ENCODE results near the gene IP6K3. TPM values are rescaled to one million over a fixed set of nuclear protein-coding genes. Genes with fewer than 3 reads are reported as not detected.
A peak's percentile ranks its signal among the peaks of the same experiment; 100 is the strongest.

Gene IP6K3
- total RNA-seq, 4 donors from 2014 or later, result 0.19 to 2.2 (median 0.45) TPM

DNA sequence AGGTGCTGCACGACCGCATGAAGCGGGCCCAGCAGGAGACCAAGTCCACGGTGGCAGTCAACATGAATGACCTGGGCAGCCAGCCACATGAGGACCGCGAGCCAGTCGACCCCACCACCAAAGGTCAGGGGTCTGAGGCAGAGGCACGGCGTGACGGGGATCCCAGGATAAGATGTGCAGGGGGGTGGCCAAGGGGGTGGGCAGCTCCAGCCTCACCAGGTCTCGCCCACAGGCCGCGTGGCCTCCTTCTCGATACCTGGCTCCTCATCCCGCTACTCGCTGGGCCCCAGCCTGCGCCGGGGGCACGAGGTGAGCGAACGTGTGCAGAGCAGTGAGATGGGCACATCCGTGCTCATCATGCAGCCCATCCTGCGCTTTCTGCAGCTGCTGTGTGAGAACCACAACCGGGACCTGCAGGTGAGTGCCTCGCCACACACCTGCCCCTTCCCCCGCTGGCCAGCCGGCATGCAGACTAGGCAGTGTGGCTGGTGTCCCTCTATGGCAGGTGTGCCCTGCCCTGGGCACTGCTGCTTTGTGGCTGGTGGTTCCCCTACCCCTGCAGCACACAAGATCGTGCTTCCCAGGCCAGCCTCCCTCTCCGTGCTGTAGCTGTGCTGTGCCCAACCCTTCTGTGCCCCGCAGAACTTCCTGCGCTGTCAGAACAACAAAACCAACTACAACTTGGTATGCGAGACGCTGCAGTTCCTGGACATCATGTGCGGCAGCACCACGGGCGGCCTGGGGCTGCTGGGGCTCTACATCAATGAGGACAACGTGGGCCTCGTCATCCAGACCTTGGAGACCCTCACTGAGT is 61.1 kb downstream of the IP6K3 start:
- ATAC-seq (ENCODE audit: low FRiP score) (no peak), DNase-seq (ENCODE audit: low spot score) (no peak)
- TF ChIP-seq, protein P1, sequence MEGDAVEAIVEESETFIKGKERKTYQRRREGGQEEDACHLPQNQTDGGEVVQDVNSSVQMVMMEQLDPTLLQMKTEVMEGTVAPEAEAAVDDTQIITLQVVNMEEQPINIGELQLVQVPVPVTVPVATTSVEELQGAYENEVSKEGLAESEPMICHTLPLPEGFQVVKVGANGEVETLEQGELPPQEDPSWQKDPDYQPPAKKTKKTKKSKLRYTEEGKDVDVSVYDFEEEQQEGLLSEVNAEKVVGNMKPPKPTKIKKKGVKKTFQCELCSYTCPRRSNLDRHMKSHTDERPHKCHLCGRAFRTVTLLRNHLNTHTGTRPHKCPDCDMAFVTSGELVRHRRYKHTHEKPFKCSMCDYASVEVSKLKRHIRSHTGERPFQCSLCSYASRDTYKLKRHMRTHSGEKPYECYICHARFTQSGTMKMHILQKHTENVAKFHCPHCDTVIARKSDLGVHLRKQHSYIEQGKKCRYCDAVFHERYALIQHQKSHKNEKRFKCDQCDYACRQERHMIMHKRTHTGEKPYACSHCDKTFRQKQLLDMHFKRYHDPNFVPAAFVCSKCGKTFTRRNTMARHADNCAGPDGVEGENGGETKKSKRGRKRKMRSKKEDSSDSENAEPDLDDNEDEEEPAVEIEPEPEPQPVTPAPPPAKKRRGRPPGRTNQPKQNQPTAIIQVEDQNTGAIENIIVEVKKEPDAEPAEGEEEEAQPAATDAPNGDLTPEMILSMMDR (IDR thresholded peaks at IDR 0.05), result no peak

DNA sequence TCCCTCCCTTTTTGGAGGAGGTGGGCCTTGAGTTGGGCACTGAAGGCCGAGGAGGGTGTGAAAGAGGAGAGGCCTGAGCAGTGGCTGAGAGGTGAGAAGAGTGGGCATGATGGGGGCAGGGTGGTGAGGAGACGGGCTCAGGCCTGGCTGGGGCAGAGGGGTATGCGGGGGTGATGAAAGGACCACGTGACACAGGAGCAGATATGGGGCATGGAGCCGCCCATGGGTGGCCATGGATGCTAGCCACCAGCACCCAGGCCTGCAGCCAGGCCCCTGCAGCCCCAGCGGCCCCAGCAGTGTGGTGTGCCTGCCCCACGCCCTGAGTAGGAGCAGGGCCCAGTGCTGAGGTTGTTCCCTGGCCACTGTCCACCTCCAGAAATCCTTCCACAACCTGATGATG is 61.7 kb downstream of the IP6K3 start:
- TF ChIP-seq, protein P1 (IDR thresholded peaks at IDR 0.05), result no peak
- ATAC-seq (ENCODE audit: low FRiP score), result no peak
- no peak for DNase-seq (ENCODE audit: low spot score)

DNA sequence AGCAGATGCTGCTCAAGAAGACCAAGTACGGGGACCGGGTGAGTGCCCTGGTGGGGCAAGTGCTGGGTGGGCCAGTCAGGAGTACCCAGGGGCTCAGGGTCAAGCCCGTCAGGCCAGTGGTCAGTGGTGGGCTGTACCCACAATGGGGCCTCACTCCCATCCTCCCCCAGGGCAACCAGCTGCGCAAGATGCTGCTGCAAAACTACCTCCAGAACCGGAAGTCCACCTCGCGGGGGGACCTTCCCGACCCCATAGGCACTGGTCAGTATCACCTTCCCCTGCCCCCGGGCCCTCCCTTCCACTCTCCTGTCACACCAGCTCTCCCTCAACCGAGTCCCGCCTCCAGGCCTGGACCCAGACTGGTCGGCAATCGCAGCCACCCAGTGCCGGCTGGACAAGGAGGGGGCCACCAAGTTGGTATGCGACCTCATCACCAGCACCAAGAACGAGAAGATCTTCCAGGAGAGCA is 62.2 kb downstream of the IP6K3 start:
- DNase-seq (ENCODE audit: low spot score), result no peak

DNA sequence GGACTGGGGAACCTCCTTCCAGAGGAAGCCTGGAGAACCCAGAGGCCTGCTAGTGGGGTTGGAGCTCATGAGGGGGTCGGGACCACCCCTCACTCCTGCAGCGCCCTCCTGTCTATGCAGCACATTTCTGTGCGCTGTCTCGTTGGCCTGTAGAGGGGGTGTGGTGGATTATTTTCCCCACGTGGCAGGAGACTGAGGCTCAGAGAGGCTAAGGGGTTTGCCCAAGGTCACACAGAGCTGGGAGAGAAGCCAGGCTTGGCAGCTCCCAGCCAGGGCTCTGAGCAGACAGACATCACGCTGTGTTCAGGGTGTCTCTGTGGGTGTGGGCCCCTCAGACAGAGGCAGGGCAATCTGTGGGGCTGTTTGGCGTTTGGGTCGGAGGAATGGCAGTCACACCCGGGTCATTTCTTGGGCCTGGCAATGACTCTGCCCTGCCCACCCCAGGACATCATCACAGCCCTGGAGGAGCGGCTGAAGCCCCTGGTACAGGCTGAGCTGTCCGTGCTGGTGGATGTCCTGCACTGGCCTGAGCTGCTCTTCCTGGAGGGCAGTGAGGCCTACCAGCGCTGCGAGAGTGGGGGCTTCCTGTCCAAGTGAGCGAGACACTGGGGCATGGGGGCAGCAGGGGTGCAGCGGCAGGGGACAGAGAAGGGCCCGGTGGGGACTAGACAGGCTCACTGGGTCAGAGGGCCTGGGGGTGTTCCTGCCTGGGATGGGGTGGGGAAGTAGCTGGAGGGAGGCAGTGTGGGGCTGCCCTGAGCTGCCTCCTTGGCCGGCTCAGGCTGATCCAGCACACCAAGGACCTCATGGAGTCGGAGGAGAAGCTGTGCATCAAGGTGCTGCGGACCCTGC is 62.9 kb downstream of the IP6K3 start:
- TF ChIP-seq, protein P1 (IDR thresholded peaks at IDR 0.05), result no peak
- ATAC-seq (ENCODE audit: low FRiP score), result no peak

More for the DNA sequence above, 62.2 kb downstream of the IP6K3 start:
- no peak for ATAC-seq (ENCODE audit: low FRiP score)
- TF ChIP-seq, protein P1 (IDR thresholded peaks at IDR 0.05), result no peak

DNA sequence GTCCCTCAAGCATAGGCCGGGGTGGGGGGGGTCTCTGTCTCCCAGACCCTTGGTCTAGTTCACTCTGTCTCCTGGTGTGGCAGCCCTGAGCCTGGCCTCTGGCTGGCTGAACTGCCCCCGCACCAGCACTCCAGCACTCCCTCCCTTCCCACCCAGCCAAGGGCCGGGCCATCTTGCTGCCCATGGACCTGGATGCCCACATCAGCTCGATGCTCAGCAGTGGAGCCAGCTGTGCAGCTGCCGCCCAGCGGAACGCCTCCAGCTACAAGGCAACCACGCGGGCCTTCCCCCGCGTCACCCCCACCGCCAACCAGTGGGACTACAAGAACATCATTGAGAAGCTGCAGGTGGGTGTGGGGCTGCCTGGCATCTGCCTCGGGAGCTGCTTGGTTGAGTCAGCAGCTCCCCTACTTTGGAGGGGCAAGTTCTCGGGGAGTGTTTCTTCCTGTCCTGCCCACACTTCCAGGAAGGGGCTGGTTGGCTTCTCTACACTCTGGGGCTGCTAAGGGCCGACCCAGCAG is 63.6 kb downstream of the IP6K3 start:
- ATAC-seq (ENCODE audit: low FRiP score), result peak; percentile 37
- TF ChIP-seq, protein P1 (IDR thresholded peaks at IDR 0.05), result no peak
- DNase-seq (ENCODE audit: low spot score), result no peak

More for the DNA sequence above, 62.9 kb downstream of the IP6K3 start:
- DNase-seq (ENCODE audit: low spot score), result no peak

DNA sequence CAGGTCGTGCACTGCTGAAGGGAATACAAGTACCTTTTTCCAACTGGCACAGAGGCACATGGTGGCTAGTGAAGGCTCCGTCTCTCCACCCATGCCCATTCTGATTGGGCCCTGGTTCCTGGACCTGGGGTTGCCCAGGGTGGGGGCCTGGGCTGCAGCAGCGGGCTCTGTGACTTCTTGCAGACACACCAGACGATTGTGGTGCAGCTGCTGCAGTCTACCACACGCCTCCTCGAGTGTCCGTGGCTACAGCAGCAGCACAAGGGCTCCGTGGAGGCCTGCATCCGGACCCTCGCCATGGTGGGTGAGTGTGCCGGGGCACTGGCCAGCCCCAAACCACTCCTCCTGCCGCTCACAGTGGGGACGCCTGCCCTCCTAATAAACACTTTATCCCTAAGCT is 64.4 kb downstream of the IP6K3 start:
- DNase-seq (ENCODE audit: low spot score) (no peak), ATAC-seq (ENCODE audit: low FRiP score) (no peak)
- TF ChIP-seq, protein P1 (IDR thresholded peaks at IDR 0.05), result no peak
